PC-3 (cell line): ENCODE results near the gene IRF1. TPM values are rescaled to one million over a fixed set of nuclear protein-coding genes. Genes with fewer than 3 reads are reported as not detected.

Experiments
- ATAC-seq: fragments of 200-7000 bp; cut with Tn5 transposase; 2 replicates; pipeline ENCODE4 v1.9.1; 2020; ENCODE audit warnings: mild to moderate bottlenecking, moderate library complexity
- BruUV-seq: library from RNA; stranded (reverse); fragments of 400-500 nt; replicated peaks from 2 replicates; lab custom pipeline; 2021; lab: Mats Ljungman, UMichigan
- CTCF ChIA-PET: fragments of 300-600 bp; sonication (Branson Sonifier 250); formaldehyde crosslinking; loops from one replicate; lab custom pipeline; 2022; ENCODE audit warnings: antibody characterized with exemption; lab: Charles Lee
- POLR2A ChIA-PET: fragments of 300-600 bp; sonication (Branson Sonifier 250); formaldehyde crosslinking; loops from one replicate; lab custom pipeline; 2022; ENCODE audit warnings: antibody characterized with exemption; ENCODE audit not compliant: unreplicated experiment; lab: Charles Lee
- DNase-seq: peaks from one replicate; pipeline ENCODE4 v3.0.0-alpha.2; 2015
- H2AFZ ChIP-seq: fragments of 300-600 bp; sonication (generic); 2 replicates; pipeline ENCODE4 v1.6.0; 2016; ENCODE audit warnings: antibody characterized with exemption, low read length
- H3F3A ChIP-seq: fragments of 300-600 bp; sonication (generic); one replicate; pipeline ENCODE4 v1.6.0; 2017; ENCODE audit warnings: antibody characterized with exemption, low read length, control low read depth, mild to moderate bottlenecking; ENCODE audit not compliant: unreplicated experiment
- H3K27ac ChIP-seq: fragments of 300-600 bp; sonication (generic); 2 replicates; pipeline ENCODE4 v1.5.1; 2016; ENCODE audit warnings: mild to moderate bottlenecking, low read length
- H3K27me3 ChIP-seq: fragments of 300-600 bp; sonication (generic); 2 replicates; pipeline ENCODE4 v1.6.1; 2016; ENCODE audit warnings: low read length, mixed read lengths
- H3K36me3 ChIP-seq: fragments of 300-600 bp; sonication (generic); 2 replicates; pipeline ENCODE4 v1.6.1; 2016; ENCODE audit warnings: low read depth, mixed run types, low read length, mixed read lengths
- H3K4me1 ChIP-seq: fragments of 300-600 bp; sonication (generic); 2 replicates; pipeline ENCODE4 v1.5.1; 2016; ENCODE audit warnings: low read length; ENCODE audit not compliant: insufficient read depth
- H3K4me2 ChIP-seq: fragments of 300-600 bp; sonication (generic); 2 replicates; pipeline ENCODE4 v1.6.0; 2016; ENCODE audit warnings: low read length
- H3K4me3 ChIP-seq: fragments of 300-600 bp; sonication (generic); 2 replicates; pipeline ENCODE4 v1.5.1; 2016; ENCODE audit warnings: mild to moderate bottlenecking, low read length, mixed read lengths
- H3K79me2 ChIP-seq: fragments of 300-600 bp; sonication (generic); 2 replicates; pipeline ENCODE4 v1.6.1; 2017; ENCODE audit warnings: low read length, mixed read lengths
- H3K9ac ChIP-seq: fragments of 300-600 bp; sonication (generic); 2 replicates; pipeline ENCODE4 v1.6.0; 2016; ENCODE audit warnings: mild to moderate bottlenecking, low read length
- H3K9me2 ChIP-seq: fragments of 300-600 bp; sonication (generic); replicated peaks from 2 replicates; pipeline ENCODE4 v1.6.1; 2016; ENCODE audit warnings: mixed run types, low read length, mixed read lengths
- H3K9me3 ChIP-seq: fragments of 300-600 bp; sonication (generic); 2 replicates; pipeline ENCODE4 v1.6.1; 2016; ENCODE audit warnings: low read length, mixed read lengths
- H4K20me1 ChIP-seq: fragments of 300-600 bp; sonication (generic); 2 replicates; pipeline ENCODE4 v1.6.1; 2016; ENCODE audit warnings: low read length, mixed read lengths
- CTCF ChIP-seq: fragments of 300-600 bp; sonication (generic); conservative IDR thresholded peaks from 2 replicates; pipeline ENCODE4 v1.5.1; 2017; ENCODE audit warnings: antibody characterized with exemption, low read depth, mild to moderate bottlenecking, low read length
- EZH2 ChIP-seq: fragments of 300-600 bp; sonication (generic); IDR thresholded peaks from one replicate; pipeline ENCODE4 v1.6.1; 2017; ENCODE audit warnings: antibody characterized with exemption, mild to moderate bottlenecking, low read length; ENCODE audit not compliant: unreplicated experiment
- EZH2phosphoT487 ChIP-seq: fragments of 300-600 bp; sonication (generic); IDR thresholded peaks from 2 replicates; pipeline ENCODE4 v1.6.1; 2018; ENCODE audit warnings: mild to moderate bottlenecking, antibody characterized with exemption, low read length, borderline replicate concordance
- intact Hi-C: fragments of 100-400 bp; cut with micrococcal nuclease; formaldehyde crosslinking; loops from 2 replicates; pipeline ENCODE4 v1.9.0; 2023
- total RNA-seq: library from RNA; depleted of rRNA; stranded (reverse); fragments of >200 nt; gene quantifications from 2 replicates; pipeline ENCODE4 v1.2.3, GENCODE V29; 2014

Gene IRF1
- total RNA-seq, 1 experiment from 2014 or later, result 21.1 TPM

GRCh38 chr5:132435447-132435846, 55.1 kb downstream of the IRF1 start:
- Histone ChIP-seq H3F3A (no peaks in the 10 kb centered on the region), H3K36me3 (no peaks in the 10 kb centered on the region), H3K27ac (no peak overlapping the region), H3K9me3 (no peaks in the 10 kb centered on the region), H3K4me1 (peaks cover 4% of the 10 kb centered on the region; the same call in 1 of the 2 replicates), H3K79me2 (no peaks in the 10 kb centered on the region), H3K4me2 (no peak overlapping the region), H3K27me3 (no peaks in the 10 kb centered on the region), H3K9me2 (no peaks in the 10 kb centered on the region), H3K9ac (no peak overlapping the region), H3K4me3 (no peak overlapping the region), H4K20me1 (no peaks in the 10 kb centered on the region), H2AFZ (no peak overlapping the region)
- no TSS peak for BruUV-seq
- ChIA-PET POLR2A (no interaction called here), CTCF (interaction anchor here (0.5 kb wide), 1 partner anchor 282 kb away, joined by 3 read pairs; no protein-coding TSS in a partner anchor)
- ATAC-seq, result no peak
- TF ChIP-seq EZH2 (no peak), CTCF (no peak), EZH2phosphoT487 (no peak)
- no peak for DNase-seq
- intact Hi-C loops, result no loop called here

GRCh38 chr5:132434416-132435286, 55.9 kb downstream of the IRF1 start:
- H2AFZ ChIP-seq, result no peak overlapping the region
- H3K9me2 ChIP-seq, result no peaks in the 10 kb centered on the region
- ATAC-seq (no peak), DNase-seq (no peak)
- H3K9ac ChIP-seq, result no peak overlapping the region
- H3K79me2 ChIP-seq, result no peaks in the 10 kb centered on the region
- no peak overlapping the region for H3K4me2 ChIP-seq
- H3K4me3 ChIP-seq, result no peak overlapping the region
- POLR2A ChIA-PET, result no interaction called here
- H4K20me1 ChIP-seq, result no peaks in the 10 kb centered on the region
- no peaks in the 10 kb centered on the region for H3F3A ChIP-seq
- H3K9me3 ChIP-seq, result no peaks in the 10 kb centered on the region
- intact Hi-C loops, result no loop called here
- H3K4me1 ChIP-seq, result peaks cover 4% of the 10 kb centered on the region
- H3K36me3 ChIP-seq, result no peaks in the 10 kb centered on the region
- H3K27me3 ChIP-seq, result no peaks in the 10 kb centered on the region
- CTCF ChIA-PET, result no interaction called here
- TF ChIP-seq EZH2phosphoT487 (no peak), CTCF (no peak), EZH2 (no peak)
- no peak overlapping the region for H3K27ac ChIP-seq
- BruUV-seq, result no TSS peak

GRCh38 chr5:132433141-132433540, 57.4 kb downstream of the IRF1 start:
- no peaks in the 10 kb centered on the region for H3K9me2 ChIP-seq
- DNase-seq, result no peak
- no peaks in the 10 kb centered on the region for H3K9me3 ChIP-seq
- no peaks in the 10 kb centered on the region for H3F3A ChIP-seq
- CTCF ChIA-PET, result no interaction called here
- no peaks in the 10 kb centered on the region for H3K27me3 ChIP-seq
- POLR2A ChIA-PET, result no interaction called here
- no TSS peak for BruUV-seq
- H3K36me3 ChIP-seq, result no peaks in the 10 kb centered on the region
- H3K79me2 ChIP-seq, result no peaks in the 10 kb centered on the region
- no peak overlapping the region for H3K27ac ChIP-seq
- H3K4me1 ChIP-seq, result peaks cover 15% of the 10 kb centered on the region
- no peak overlapping the region for H3K4me2 ChIP-seq
- no peak for ATAC-seq
- intact Hi-C loops, result no loop called here
- H2AFZ ChIP-seq, result no peak overlapping the region
- TF ChIP-seq EZH2, result no peak
- TF ChIP-seq EZH2phosphoT487, result no peak
- TF ChIP-seq CTCF, result no peak
- H3K4me3 ChIP-seq, result no peak overlapping the region
- no peak overlapping the region for H3K9ac ChIP-seq
- no peaks in the 10 kb centered on the region for H4K20me1 ChIP-seq
